Lung microvascular endothelial cell (primary cell): ENCODE data around the gene GGCT. TPM values are rescaled to one million over a fixed set of nuclear protein-coding genes. Genes with fewer than 3 reads are reported as not detected.

ENCODE experiments used
- DNase-seq, 2 donors: peaks; one replicate each; pipeline versions ENCODE4 v3.0.0 to v3.0.0-alpha.2; 2010; ENCODE audit warnings: low read depth in 2 of 2
- total RNA-seq: library from RNA; depleted of rRNA; stranded (reverse); fragments of >200 nt; gene quantifications from 2 replicates; pipeline ENCODE4 v1.2.1, GENCODE V29; 2014

GGCT gene
- total RNA-seq, 1 donor from 2014 or later: 22.2 TPM

GRCh38 chr7:30465046-30465810 lies 39.4 kb downstream of the GGCT start:
- no peak for DNase-seq

DNA sequence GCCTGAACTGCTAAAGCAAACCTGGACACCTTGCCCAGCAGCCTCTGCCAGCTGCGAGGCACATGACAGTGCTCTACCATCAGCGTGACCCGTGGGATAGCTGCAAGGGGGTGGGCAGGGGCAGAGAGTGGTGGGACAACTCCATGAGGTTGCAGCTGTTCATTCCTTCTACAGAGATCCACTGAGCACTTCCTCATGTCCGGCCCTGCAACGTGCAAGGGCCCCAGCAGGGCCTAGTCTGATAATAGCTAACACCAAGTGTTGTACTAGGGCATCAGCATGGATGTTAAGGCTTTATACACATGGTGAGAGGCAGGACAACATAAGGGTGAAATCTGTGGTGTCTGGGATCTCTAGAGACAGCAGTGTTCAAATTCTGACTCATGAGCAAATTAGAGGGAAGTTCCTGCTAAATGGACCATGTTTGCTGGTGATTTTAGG lies 40.4 kb downstream of the GGCT start:
- DNase-seq: no peak

GRCh38 chr7:30463405-30464145 lies 41.1 kb downstream of the GGCT start:
- no peak for DNase-seq

DNA sequence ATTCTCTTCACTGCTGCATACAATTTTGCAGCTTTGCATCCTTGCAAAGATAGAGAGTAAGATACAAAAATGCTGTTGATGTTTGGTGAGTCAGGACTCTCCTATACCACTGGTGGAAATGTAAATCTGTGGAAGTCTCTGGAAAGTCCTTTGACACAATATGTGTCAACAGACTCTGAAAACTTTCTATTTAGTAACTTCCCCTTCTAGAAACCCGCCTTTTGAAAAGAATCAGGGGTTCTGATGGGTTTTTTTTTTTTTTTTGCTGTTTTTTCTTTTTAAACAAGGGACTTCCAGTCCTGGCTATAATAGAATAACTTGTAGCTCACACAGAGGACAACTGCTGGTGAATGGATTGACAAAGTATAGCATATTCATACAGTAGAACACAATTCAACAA lies 42.5 kb downstream of the GGCT start:
- DNase-seq: no peak

DNA sequence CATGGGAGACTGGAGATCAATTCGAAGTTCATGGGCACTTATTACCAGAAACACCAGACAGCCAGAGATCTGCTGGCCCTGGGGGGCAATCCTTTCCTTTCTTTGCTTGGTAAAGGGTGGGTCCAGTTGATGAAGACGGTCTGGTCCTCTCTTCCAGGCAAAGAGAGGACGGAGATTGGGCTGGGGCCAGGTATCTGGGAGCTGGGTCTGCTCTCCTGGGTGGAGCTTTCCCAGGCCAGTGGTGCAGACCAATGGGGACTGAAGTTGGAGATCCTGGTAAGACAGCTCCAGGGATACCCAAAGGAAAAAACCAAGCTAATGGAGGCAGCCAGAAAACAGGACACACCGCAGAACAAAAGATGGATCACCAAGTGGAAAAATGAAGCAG lies 44.4 kb downstream of the GGCT start:
- DNase-seq: no peak

- DNase-seq: peak in 1 of 2 donors; percentile 54
Measured at GRCh38 chr7:30459591-30460245, 44.9 kb downstream of the GGCT start.

DNA sequence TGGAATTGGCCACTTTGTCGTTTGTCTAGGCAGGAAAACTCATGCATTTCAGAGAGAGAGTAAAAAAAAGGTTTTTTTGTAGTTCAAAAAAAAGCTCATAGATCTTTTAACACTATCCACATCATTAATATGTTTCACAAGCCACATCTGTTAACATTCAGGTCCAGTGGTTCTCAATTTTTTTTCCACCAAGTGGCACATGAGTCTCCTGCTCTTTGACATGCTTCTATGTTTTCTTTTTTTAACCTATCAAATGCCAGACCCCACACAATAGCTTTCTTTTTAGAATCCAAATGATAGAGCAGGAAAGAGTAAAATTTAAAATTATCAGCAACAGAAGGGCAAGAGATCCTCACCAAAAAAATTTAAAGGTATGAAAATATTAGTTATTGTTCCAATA lies 46.3 kb downstream of the GGCT start:
- no peak for DNase-seq

- peak; percentile 46 to 55 for DNase-seq
Measured at GRCh38 chr7:30453921-30454320, 50.7 kb downstream of the GGCT start.

DNA sequence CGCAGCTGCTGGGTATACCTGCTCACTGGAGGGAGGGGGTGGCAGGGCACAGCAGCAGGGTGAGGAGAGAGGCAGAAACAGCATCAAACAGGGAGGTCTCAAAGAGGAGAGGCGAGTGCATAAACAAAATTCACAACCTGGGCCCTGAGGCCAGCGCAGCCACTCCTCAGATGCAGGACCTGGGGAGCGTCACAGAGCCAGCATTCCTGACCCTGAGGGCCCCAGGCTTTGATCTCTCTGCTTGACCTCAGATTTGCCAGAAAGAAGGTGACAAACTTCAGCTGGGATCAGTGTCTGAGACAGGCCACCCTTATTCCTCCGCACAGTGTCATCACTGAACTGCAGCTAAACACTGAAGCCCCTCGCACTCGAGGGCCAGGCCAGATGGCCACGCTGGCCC lies 51.6 kb downstream of the GGCT start:
- DNase-seq: no peak

DNA sequence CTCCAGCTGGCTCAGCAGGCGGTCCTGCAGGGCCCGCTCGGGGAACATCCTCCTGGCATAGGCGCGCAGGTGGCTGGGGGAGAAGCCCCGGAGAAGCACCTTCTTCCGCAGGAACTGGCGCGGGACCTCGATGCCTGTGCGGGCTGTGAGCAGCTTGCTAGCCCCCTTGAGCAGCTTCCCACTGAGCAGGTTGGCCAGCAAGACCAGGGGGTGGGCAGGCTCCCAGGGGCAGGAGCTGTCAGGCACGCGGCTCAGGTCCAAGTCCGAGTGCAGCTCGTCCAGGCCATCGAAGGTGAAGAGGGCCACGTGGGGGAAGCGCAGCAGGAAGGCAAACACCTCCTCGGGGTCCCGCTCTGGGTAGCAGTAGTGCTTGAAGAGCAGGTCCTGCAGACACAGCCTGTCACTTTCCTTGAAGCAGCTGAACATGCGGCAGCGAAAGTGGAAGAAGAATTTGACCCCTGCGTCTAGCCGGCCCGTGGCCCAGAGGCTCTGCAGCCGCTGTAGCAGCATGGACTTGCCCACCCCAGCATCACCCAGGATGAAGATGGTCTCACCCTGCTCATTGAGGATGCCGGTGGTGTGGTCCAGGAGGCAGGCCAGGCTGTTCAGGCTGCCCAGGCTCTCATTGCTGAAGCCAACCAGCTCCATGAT lies 52.2 kb downstream of the GGCT start:
- no peak for DNase-seq

- DNase-seq: peak; percentile 19 to 94
Measured at GRCh38 chr7:30451539-30452279, 52.9 kb downstream of the GGCT start.

- no peak for DNase-seq
Measured at GRCh38 chr7:30450983-30451497, 53.6 kb downstream of the GGCT start.

GRCh38 chr7:30450240-30450982 lies 54.2 kb downstream of the GGCT start:
- DNase-seq: no peak

- DNase-seq: no peak
Measured at GRCh38 chr7:30448461-30449189, 56.0 kb downstream of the GGCT start.

DNA sequence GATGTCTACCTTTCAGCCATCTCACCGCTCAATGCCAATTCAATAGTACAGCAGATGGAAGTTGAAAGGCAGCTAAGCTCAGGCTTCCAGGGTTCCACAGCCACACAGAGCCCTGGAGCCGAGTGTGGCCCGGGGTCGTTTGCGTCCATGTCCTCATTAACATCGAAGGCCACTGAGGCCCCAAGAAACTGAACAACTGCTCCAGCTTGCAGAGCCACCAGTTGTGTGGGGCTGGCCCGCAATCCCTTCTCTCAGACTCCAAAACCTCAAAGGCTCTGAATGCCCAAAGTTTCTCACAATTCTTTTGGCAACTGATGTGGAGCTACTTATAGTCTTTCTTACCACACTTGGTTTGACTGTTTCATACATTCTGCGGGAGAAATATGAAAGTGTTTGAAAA lies 57.2 kb downstream of the GGCT start:
- DNase-seq: no peak
